ENCODE results near the gene CLASRP.

CLASRP gene

DNA sequence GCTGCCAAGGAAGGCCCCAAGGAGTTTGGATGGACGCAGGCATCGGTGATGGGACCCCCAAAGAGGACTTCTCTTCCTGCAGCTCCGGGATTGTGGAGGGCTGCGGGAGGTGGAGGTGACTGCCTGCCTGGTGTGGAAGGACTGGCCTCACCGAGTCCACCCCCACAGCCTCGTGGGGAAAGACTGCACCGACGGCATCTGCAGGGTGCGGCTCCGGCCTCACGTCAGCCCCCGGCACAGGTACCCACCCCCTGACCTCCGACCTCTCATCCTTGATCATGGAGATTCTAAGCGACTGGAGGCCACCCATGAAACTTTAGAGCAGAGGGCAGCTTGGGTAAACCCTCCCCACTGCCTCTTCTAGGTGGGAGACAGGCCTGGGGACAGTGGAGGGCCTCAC, 16.9 kb upstream of the CLASRP start:
- DNase-seq = no peak

DNA sequence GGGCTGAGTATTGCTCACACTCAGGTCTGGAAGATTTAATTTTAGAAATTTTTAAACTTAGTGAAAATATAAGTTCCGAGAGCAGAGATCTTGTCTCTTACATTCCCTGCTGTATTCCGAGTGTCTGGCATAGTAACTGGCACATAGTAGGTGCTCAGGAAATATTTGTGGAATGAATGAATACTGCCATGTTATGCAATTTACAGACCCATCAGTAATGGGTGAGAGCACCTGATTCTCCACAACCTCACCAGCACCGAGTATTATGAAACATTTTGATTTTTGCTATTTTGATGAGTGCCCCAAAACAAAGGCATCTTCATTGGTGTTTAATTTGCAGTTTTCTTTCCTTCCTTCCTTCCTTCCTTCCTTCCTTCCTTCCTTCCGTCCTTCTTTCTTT, 15.8 kb upstream of the CLASRP start:
- DNase-seq = no peak

DNA sequence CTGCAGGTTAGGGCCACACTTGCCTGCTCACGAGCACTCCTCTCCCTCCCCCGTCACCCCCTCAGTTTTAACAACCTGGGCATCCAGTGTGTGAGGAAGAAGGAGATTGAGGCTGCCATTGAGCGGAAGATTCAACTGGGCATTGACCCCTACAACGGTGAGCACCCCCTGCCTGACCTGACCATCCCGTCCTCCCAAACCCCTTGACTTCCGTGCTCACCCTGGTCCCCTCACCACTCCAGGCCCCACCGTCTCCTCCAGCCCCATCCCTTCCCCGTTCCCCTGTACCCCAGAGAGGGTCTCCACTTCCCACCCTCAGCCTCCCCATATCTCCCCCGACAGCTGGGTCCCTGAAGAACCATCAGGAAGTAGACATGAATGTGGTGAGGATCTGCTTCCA, 13.6 kb upstream of the CLASRP start:
- DNase-seq = no peak

DNA sequence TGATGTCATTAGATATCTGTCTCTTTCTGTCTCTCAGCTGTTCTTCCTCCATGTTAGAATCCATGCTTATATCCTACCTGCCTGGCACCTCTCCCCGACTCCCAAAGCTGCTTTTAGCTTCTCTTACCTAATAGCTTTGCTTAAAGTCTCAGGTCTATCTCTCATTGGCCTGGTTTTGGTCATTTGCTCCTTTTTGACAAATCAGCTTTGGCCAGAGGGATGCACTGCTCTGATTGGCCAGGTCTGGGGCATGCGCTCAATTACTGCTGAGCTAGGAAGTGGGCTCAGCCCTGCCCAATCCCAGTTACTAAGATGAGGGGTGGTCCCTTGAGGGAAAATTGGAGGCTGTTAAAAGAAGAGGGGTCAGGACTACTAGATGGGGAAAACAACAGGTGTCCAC, 11.5 kb upstream of the CLASRP start:
- no peak for DNase-seq

DNA sequence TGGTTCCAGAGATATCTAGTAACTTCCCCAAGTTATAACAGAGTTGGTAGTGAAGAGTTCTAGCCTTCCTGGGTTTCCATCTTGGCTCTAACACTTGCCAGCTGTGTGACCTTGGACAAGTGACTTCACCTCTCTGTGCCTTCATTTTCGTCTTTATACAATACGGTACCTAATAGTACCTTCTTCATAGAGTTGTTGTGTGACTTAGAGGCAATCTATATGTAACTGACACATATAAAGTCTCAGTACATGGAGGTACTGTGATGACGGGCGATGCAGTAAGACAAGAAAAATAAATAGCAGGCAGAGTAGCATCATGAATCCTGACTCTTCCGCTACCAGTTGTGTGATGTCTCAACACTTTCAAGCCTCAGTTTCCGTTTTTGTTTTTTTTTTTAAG, 8.0 kb upstream of the CLASRP start:
- DNase-seq = no peak

DNA sequence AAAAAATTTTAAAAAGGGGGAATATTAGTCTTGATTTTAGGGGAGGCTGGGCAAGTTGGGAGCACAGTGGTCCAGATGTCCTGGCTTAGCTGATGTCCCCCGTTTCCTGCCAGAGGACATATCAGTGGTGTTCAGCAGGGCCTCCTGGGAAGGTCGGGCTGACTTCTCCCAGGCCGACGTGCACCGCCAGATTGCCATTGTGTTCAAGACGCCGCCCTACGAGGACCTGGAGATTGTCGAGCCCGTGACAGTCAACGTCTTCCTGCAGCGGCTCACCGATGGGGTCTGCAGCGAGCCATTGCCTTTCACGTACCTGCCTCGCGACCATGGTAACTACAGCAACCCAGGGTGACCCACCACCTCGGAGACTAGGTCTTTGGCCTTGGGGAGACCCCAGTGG, 6.4 kb upstream of the CLASRP start:
- DNase-seq = no peak

DNA sequence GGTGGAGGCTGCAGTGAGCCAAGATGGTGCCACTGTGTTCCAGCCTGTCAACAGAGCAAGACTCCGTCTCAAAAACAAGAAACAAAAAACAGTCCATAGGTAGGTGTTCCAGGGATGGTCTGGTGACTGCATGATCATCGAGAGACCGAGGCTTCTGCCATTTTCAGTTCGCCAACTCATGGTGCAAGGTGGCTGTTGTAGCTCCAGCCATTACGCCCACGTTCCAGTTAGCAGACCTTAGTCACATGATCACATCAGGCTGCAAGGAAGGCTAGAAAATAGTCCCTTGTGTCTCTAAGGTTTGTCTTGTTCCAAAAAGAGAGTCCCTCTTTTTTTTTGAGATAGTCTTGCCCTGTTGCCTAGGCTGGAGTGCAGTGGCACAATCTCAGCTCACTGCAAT, 3.1 kb upstream of the CLASRP start:
- DNase-seq = no peak

DNA sequence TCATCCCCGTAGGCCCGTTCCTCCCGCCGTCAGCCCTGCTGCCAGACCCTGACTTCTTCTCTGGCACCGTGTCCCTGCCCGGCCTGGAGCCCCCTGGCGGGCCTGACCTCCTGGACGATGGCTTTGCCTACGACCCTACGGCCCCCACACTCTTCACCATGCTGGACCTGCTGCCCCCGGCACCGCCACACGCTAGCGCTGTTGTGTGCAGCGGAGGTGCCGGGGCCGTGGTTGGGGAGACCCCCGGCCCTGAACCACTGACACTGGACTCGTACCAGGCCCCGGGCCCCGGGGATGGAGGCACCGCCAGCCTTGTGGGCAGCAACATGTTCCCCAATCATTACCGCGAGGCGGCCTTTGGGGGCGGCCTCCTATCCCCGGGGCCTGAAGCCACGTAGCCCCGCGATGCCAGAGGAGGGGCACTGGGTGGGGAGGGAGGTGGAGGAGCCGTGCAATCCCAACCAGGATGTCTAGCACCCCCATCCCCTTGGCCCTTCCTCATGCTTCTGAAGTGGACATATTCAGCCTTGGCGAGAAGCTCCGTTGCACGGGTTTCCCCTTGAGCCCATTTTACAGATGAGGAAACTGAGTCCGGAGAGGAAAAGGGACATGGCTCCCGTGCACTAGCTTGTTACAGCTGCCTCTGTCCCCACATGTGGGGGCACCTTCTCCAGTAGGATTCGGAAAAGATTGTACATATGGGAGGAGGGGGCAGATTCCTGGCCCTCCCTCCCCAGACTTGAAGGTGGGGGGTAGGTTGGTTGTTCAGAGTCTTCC, 1.3 kb upstream of the CLASRP start:
- no peak for DNase-seq

DNA sequence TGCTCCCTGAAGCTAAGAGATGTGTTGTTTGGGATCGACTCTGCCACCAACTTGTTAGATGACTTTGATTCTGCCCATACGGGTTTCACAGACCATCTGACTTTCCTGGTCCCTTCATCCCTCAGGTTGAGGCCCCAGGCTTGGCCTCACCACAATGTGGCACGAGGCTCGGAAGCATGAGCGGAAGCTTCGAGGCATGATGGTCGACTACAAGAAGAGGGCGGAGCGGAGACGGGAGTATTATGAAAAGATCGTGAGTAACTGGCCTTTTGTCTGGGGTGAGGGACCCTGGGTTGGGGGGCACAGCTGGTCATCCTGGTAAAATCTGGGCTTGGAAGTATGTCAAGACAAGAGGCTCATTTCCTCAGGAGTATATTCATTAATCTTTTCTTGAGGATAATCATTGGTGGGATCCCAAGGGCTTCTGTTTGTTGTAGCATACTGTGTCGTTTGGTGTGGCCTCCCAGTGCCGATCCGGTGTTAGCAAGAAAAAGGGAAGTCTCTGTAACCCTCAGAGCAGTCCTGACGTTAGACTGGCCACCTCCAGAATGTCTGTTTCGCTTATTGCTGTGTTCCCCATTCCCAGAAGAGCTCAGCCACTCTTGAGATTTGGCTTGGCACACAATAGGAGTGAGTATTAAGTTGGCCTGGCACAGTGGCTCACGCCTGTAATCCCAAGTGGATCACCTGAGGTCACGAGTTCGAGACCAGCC, 1.4 kb downstream of the CLASRP start:
- DNase-seq = no peak

DNA sequence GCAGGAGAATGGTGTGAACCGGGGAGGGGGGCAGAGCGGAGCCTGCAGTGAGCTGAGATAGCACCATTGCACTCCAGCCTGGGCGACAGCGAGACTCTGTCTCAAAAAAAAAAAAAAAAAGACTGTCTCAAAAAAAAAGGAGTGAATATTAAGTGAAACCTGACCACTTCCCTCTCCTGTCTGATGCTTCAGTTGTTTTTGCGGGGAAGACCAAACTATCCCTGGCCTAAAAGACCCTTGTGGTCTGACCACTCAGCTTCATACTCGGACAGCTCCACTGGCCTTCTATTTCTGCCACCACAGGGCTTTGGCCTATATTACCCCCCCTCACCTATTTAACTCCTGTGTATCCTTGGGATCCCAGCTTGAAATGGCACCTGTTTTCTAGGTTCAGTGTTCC, 2.3 kb downstream of the CLASRP start:
- DNase-seq = no peak

DNA sequence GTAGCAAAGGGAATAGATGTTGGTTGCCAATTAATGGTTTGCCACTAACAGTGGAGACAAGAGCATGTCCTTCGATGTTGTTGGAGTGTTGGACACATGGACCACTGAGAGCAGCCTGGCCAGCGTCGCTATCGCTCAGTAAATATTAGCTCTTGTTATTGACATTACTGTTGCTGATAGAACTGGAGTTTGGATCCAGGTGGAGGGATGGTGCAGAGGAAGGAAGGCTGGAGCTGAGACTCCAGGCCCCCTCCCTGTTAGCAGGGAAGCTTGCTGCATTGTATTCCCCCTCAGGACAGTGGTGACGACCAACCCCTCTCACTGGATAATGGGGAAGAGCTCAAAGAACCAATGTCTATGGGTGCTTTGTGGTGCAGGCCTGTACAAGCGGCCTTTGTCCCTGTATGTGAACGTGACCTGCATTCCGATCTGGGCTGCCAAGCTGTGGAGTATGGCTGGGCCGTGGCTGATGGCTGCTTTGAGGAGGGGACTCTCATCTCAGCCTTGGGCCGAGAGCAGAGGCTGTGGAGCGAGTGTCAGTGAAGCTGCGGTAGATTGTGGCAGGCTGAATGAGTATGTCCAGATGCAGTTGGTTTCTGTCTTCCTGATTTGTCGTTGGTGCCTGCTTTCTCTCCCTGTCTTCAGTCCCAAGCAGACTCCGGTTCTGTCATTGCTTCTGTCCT, 7.0 kb downstream of the CLASRP start:
- DNase-seq = no peak

DNA sequence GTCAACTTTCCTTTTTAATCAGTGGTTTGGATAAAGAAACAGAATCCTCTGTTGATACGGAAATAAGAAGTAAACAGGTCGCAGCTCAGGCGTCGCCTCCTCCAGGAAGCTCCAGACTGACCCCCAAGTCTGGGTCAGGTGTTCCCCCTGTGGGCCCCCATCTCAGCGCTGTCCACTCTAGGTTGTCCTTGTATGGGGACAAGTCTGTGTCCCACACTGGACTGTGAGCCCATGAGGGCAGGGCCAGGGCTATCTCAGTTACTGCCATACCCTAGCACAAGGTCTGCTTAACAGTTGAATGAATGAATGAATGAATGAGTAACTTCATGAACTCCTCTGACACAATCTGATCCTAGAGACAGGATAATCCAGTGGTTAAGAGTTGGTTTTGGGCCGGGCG, 7.5 kb downstream of the CLASRP start:
- DNase-seq = no peak

DNA sequence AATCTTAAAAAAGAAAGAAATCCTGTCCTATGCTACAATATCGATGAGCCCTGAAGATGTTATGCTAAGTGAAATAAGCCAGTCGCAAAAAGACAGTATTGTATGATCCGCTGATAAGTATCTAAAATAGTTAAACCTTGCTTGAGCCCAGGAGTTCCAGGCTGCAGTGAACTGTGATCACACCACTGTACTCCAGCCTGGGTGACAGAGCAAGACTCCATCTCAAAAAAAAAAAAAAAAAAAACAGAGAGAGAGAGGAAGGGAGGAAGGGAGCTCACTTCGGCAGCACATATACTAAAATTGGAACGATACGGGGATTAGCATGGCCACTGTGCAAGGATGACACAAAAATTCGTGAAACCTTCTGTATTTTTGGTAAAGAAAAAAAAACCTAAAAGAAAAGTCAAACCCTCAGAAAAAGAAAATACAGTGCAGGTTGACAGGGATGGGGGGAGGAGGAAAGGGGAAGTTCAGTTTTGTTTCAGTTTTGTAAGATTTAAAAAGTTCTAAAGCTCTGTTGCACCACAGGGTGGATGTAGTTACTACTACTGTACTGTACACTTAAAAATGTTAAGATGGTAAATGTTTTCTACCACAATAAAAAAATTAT, 8.4 kb downstream of the CLASRP start:
- no peak for DNase-seq

DNA sequence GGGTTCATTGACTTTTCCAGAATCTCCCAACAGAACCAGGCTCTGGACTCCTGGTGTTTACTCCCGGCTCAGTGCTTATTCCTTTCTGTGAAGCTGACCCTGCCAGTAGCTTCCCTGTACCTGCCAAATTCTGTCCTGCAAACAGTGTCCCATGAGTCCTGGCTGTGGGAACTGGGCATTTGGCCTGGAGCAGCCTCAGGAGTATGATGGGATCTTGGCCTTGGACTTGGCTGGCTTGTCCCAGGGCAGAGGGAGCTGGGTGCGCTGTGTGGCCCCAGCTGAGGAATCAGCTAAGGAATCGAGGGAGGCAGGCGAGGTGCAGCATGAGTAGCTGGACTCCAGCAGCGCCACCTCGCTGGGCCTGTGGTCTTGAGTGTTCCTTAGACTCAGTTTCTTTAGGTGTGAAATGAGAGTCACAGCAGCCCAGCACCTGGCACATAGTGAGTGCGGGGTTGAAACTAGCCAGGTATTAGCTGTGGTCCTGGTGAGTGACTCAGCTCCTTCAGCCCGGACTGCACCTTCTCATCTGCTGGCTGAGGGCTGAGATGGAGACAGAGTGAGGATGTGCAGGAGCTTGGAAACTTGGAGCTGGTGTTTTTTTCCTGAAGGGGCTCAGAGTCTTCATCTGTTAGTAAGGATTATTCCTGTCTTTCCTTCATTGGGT, 10.4 kb downstream of the CLASRP start:
- DNase-seq = no peak

DNA sequence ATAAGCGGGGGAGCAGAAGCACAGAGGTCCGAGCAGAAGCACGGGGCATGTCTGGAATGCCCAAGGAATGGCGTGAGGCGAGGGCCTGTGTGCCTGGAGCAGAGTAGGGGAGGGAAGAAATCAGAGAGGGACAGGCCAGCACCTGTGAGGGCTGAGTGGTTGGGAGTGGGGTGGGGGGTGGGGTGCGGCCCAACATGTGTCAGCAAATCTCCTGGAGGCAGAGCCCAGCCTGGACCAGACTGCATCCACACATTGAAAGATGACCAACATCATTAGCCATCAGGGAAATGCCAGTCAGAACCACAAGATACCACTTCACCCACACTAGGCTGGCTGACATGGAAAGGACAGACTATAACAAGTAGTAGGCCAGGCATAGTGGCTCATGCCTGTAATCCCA, 11.2 kb downstream of the CLASRP start:
- no peak for DNase-seq

DNA sequence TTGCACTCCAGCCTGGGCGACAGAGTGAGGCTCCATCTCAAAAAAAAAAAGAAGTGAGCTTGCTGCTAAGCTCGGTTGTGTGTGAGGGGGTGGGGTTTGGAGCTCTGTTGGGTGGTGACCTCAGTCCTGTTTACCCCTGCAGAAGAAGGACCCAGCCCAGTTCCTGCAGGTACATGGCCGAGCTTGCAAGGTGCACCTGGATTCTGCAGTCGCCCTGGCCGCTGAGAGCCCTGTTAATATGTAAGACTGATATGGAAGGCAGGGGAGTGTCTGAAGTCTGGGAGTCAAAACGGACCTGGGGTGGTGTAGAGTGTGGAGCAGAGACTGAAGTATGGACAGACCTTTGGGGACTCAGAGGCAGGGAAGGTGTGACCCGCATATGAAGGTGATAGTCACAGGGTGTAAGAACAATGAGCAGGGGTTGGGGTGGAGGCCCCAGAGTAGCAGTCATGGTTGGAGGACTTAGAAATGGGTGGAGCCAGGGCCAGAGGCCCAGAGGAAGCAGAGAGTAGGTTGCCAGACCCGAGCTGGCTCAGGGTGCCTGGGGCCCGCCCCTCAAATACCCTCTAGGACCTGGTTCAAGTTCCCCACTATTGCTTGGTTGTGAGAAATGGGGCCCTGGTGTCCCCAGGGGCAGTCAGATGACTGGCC, 13.2 kb downstream of the CLASRP start:
- no peak for DNase-seq

DNA sequence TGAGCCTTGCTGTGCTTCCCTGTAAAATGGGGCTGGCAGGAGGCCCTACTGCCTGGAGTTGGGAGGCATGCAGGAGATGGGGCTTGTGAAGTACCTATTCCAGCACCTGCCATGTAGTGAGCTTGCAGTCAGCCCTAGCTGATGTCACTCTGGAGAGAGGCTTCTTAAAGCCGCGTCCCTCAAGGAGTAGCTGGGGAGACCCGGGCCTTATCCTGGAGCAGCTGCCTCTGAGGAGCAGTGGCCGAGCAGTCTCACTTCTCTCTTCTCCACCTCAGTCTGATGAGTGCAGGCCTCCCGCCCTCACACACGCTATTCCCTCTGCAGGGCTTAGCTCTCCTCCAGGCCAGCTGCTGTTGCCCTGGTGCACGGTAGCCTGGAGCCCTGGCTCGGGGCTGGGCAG, 18.0 kb downstream of the CLASRP start:
- no peak for DNase-seq

DNA sequence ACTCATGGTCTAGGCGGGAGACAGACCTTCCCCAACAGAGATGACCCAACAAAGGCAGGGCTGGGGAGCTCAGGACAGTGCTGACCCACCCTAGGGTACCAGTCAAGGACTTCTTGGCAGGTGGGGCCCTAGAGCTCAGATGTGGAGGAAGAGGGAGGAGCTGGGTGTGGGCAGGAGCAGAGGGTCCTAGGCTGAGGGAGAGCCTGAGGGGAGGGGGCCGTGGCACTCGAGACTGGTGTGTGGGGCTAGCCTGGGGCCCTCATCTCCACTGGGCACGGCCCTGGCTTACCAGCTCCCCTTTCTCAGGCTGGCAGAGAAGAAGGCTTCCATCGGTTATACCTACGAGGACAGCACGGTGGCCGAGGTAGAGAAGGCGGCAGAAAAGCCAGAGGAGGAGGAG, 18.6 kb downstream of the CLASRP start:
- DNase-seq = no peak

DNA sequence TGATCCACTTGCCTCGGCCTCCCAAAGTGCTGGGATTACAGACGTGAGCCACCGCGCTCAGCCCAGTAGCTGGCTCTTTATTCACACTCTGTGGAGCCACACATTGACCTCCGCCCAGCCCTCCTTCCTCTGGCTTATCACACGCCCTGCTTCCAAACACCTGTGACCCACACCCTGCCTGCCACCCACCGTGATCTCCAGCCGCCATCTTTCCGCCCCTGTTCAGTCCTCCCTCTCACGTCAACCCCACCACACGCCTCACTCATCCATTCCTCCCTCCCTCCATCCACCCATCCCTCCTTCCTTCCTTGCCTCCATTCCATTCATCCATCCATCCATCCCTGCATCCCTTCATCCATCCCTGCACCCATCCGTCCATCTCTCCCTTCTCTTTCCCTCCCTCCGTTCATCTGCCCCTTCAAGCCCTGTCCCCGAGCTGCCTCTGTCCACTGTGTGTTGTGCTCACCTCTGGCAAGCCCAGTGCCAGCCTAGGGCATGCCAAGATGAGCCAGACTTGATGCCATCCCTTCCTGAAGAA, 19.8 kb downstream of the CLASRP start:
- no peak for DNase-seq

DNA sequence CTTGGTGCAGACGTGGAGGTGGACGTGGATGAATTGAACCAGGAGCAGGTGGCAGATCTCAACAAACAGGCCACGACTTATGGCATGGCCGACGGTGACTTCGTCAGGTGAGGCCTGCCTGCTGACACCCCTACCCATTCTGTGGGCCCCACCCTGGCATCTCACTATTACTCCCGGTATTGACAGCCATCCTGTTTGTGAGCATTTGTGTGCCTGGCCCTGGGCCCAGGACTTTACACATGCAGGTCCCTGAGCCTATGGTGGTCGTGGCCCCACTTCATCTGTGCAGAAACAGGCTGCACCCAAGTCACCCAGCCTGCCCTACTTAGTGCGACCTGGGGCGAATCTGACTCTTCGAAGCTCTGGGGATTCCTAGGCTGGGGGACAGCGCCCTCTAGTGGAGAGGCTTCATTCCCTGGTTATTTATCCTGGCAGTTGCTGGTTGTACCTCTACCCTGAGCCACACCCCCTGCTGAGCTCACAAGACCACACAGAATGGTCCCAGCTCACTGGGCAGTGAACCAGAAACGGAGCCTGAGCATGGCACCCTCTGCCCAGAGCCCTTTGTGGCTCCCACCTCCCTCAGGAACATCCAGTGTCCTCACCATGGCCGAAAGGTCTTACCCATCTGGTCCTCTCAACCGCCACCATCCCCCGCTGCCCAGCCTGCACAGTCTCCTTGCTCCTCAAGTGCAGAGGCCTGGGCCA, 20.6 kb downstream of the CLASRP start:
- DNase-seq = peak; percentile 76

DNA sequence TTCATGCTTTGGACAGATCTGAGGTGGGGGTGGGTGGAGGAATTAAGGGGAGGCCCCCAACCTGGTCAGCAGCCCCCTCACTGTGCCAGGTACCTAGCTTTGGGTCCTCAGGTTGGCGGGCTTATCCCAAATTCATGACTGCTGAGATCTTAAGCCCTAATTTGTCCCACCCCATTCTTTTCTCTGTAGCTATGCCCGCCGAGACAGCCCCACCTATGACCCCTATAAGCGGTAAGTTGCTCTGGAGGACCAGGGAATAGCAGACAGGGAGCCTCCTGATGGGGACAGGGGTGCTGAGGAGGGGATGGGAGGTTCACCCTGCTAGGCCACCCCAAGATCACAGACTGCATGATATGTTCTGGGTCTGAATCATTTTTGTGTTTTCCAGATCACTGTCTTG, 23.1 kb downstream of the CLASRP start:
- no peak for DNase-seq
